HL-60 (cell line): ENCODE measurements around the gene ACTR5.

Experiments used
- GABPA ChIP-seq: IDR thresholded peaks from 2 replicates; pipeline ENCODE4 v1.6.1; 2012; ENCODE audit warnings: low read depth
- POLR2AphosphoS5 ChIP-seq: IDR thresholded peaks from 2 replicates; pipeline ENCODE4 v1.6.1; 2012; ENCODE audit warnings: low read depth
- REST ChIP-seq: IDR thresholded peaks from 2 replicates; pipeline ENCODE4 v1.6.1; 2012; ENCODE audit warnings: low read depth; ENCODE audit not compliant: insufficient replicate concordance
- SPI1 ChIP-seq: IDR thresholded peaks from 2 replicates; pipeline ENCODE4 v1.6.1; 2012; ENCODE audit warnings: low read depth, mild to moderate bottlenecking, borderline replicate concordance
- TF ChIP-seq, protein P1 (sequence below): IDR thresholded peaks from one replicate; pipeline ENCODE4 v1.5.1; 2011; ENCODE audit warnings: low read length, control low read depth, inconsistent platforms; ENCODE audit not compliant: insufficient read depth

DNA sequence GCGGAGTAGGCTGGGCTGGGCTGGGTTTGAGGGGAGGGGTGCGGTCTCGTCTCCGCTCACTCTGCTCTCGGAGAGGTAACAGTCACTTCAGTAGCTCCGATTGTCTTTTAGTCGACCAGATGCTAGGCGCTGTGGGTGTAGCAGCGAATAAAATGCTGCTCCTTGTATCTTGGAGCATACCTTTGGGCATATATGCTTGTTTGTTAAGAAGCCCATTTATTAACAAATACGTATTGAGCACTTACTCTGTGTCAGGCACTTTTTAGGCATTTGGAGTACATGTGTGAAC, 545 bp downstream of the ACTR5 start:
- TF ChIP-seq, protein P1, sequence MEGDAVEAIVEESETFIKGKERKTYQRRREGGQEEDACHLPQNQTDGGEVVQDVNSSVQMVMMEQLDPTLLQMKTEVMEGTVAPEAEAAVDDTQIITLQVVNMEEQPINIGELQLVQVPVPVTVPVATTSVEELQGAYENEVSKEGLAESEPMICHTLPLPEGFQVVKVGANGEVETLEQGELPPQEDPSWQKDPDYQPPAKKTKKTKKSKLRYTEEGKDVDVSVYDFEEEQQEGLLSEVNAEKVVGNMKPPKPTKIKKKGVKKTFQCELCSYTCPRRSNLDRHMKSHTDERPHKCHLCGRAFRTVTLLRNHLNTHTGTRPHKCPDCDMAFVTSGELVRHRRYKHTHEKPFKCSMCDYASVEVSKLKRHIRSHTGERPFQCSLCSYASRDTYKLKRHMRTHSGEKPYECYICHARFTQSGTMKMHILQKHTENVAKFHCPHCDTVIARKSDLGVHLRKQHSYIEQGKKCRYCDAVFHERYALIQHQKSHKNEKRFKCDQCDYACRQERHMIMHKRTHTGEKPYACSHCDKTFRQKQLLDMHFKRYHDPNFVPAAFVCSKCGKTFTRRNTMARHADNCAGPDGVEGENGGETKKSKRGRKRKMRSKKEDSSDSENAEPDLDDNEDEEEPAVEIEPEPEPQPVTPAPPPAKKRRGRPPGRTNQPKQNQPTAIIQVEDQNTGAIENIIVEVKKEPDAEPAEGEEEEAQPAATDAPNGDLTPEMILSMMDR: no peak
- no peak for TF ChIP-seq REST
- TF ChIP-seq POLR2AphosphoS5: no peak
- no peak for TF ChIP-seq SPI1
- TF ChIP-seq GABPA: no peak
